Skeletal muscle satellite cell (primary cell): ENCODE measurements around the gene LPAR1.
A peak's percentile ranks its signal among the peaks of the same experiment; 100 is the strongest.

Experiments used
- H3K27me3 ChIP-seq: 2 replicates; pipeline ENCODE4 v1.7.0; 2013; ENCODE audit warnings: low read length; ENCODE audit not compliant: control insufficient read depth, insufficient read depth
- H3K36me3 ChIP-seq: 2 replicates; pipeline ENCODE4 v1.7.0; 2013; ENCODE audit warnings: mild to moderate bottlenecking, control low read depth, low read length; ENCODE audit not compliant: insufficient read depth
- H3K4me1 ChIP-seq: 2 replicates; pipeline ENCODE4 v1.7.0; 2013; ENCODE audit warnings: low read length; ENCODE audit not compliant: control insufficient read depth, insufficient read depth
- H3K4me2 ChIP-seq: 2 replicates; pipeline ENCODE4 v1.7.0; 2013; ENCODE audit warnings: mild to moderate bottlenecking, low read length
- H3K4me3 ChIP-seq: 2 replicates; pipeline ENCODE4 v1.7.0; 2013; ENCODE audit warnings: low read length
- H3K9ac ChIP-seq: 2 replicates; pipeline ENCODE4 v1.7.0; 2013; ENCODE audit warnings: mild to moderate bottlenecking, low read depth, low read length, moderate library complexity
- H3K9me3 ChIP-seq: replicated peaks from 2 replicates; pipeline ENCODE4 v1.7.0; 2013; ENCODE audit warnings: mild to moderate bottlenecking, control low read depth, low read length

The LPAR1 gene

GRCh38 chr9:110911659-110912418 is 126.4 kb downstream of the LPAR1 start:
- Histone ChIP-seq H3K4me3 (no peak overlapping the region), H3K4me1 (peaks cover 43% of the 10 kb centered on the region), H3K4me2 (peak overlapping the region; percentile 49), H3K27me3 (no peaks in the 10 kb centered on the region), H3K9me3 (peaks cover 11% of the 10 kb centered on the region), H3K9ac (peak overlapping the region; percentile 72), H3K36me3 (peaks cover 12% of the 10 kb centered on the region)

DNA sequence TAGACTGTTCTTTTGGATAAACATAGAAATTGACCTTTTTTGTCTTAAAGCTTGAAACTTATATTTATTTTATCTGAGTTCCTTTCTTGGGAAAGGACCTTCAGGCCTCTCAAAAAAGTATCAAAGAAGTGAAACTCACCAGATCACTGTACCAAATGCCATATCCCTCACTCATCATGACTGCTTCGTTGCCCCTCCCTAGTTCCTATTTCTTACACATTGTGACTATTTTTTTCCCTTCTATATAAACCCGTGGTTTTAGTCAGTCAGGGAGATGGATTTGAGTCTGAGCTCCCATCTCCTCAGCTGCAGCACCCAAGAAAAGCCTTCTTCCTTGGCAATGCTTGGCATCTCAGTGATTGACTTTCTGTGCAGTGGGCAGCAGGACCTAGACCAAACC is 129.4 kb downstream of the LPAR1 start:
- peaks cover 11% of the 10 kb centered on the region for H3K9me3 ChIP-seq
- no peak overlapping the region for H3K4me2 ChIP-seq
- peaks cover 25% of the 10 kb centered on the region for H3K36me3 ChIP-seq
- H3K4me3 ChIP-seq = no peak overlapping the region
- H3K9ac ChIP-seq = no peak overlapping the region
- H3K4me1 ChIP-seq = peaks cover 32% of the 10 kb centered on the region
- H3K27me3 ChIP-seq = no peaks in the 10 kb centered on the region

- Histone ChIP-seq H3K36me3 (peaks cover 41% of the 10 kb centered on the region), H3K27me3 (no peaks in the 10 kb centered on the region), H3K4me2 (peak overlapping the region; percentile 67), H3K9me3 (no peaks in the 10 kb centered on the region), H3K4me3 (peak overlapping the region; percentile 41), H3K4me1 (peaks cover 46% of the 10 kb centered on the region), H3K9ac (peak overlapping the region; percentile 61)
Measured at GRCh38 chr9:110900917-110901316, 137.4 kb downstream of the LPAR1 start.

GRCh38 chr9:110900456-110900855 is 137.8 kb downstream of the LPAR1 start:
- Histone ChIP-seq H3K4me1 (peaks cover 51% of the 10 kb centered on the region), H3K4me3 (peak overlapping the region; percentile 41), H3K36me3 (peaks cover 45% of the 10 kb centered on the region), H3K9me3 (no peaks in the 10 kb centered on the region), H3K9ac (peak overlapping the region; percentile 61), H3K27me3 (no peaks in the 10 kb centered on the region), H3K4me2 (peak overlapping the region; percentile 67)

DNA sequence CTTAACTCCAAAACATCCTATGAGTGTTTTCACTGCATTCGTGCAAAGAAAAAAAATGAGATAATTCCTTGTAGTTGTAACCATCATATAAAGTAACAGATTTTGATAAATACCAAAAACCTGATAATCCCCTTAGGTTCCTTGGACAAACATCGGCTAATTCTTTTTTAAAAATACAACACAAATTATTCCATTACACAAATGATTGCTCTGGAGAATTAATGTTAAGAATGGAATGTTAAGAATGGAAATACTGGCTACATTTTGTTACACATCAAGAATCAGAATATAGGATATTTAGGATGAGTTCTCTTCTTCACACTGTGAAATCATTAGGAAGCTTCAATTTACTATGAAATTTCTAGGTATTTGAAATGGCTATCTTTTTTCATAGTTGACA is 139.4 kb downstream of the LPAR1 start:
- no peak overlapping the region for H3K9ac ChIP-seq
- H3K9me3 ChIP-seq = no peaks in the 10 kb centered on the region
- peaks cover 43% of the 10 kb centered on the region for H3K36me3 ChIP-seq
- H3K4me2 ChIP-seq = no peak overlapping the region
- no peak overlapping the region for H3K4me3 ChIP-seq
- H3K27me3 ChIP-seq = no peaks in the 10 kb centered on the region
- peaks cover 58% of the 10 kb centered on the region for H3K4me1 ChIP-seq

- H3K4me1 ChIP-seq = peaks cover 58% of the 10 kb centered on the region
- H3K9me3 ChIP-seq = no peaks in the 10 kb centered on the region
- no peak overlapping the region for H3K9ac ChIP-seq
- H3K36me3 ChIP-seq = peaks cover 42% of the 10 kb centered on the region
- no peak overlapping the region for H3K4me3 ChIP-seq
- no peaks in the 10 kb centered on the region for H3K27me3 ChIP-seq
- no peak overlapping the region for H3K4me2 ChIP-seq
Measured at GRCh38 chr9:110898358-110898757, 139.9 kb downstream of the LPAR1 start.

DNA sequence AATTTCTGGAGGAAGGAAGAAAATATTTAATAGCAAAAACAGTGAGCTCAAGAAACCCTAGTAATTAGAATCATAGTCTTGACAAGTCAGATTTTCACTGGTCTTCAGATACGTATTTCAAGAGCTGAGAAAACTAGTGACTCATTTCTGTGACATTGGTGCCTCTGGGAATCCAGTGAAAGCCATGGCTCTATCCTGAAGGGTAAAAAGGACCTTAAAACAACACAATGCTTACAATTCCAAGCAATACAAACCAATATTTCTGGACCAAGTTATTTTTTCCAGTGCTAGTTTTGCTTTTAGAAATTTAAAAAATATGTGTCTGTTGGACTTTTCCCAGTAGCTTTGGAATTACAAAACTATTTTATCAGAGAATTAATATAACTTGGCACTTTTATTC is 140.3 kb downstream of the LPAR1 start:
- H3K9me3 ChIP-seq = no peaks in the 10 kb centered on the region

DNA sequence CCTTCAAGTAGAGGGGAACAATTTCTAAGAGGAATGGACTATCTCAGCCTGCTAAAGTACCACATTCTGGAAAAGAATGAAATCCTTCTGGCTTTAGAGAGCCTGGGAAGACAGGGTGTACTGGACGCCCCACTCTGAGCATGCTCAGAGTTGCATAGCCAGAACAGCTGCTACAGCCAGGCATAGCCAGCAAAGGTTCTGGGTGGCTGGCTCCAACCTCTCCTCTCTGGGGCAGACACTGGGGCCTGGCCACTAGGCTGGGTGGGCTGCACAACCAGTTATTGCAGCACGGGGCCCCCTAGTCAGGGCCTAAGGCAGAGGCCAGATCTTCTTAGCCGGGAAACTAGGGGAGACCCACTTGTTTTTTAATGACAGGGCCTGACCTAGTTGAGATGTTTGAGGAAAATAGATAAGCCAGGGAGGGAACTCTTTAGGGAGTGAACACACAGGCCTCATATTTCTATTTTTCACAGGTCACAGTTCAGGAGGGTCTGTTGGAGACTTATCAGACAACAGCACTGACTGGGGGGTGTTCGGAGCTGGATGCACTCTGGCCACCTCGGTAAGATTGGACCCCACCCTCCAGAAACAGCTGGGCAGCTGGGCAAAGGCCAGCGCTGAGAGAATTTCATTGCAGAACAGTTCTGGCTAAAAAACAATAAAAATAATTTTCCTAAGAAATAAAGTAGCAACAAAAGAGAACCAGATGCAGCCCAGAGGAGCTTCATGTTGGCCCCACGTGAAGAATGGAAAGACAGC is 142.9 kb downstream of the LPAR1 start:
- Histone ChIP-seq H3K9me3 (no peaks in the 10 kb centered on the region), H3K36me3 (peaks cover 31% of the 10 kb centered on the region), H3K27me3 (no peaks in the 10 kb centered on the region), H3K4me2 (no peak overlapping the region), H3K4me3 (no peak overlapping the region), H3K9ac (peak overlapping the region; percentile 5), H3K4me1 (peaks cover 54% of the 10 kb centered on the region)

More for the DNA sequence above, 140.3 kb downstream of the LPAR1 start:
- peaks cover 58% of the 10 kb centered on the region for H3K4me1 ChIP-seq
- H3K27me3 ChIP-seq = no peaks in the 10 kb centered on the region
- no peak overlapping the region for H3K4me2 ChIP-seq
- peaks cover 42% of the 10 kb centered on the region for H3K36me3 ChIP-seq
- no peak overlapping the region for H3K9ac ChIP-seq
- H3K4me3 ChIP-seq = no peak overlapping the region

DNA sequence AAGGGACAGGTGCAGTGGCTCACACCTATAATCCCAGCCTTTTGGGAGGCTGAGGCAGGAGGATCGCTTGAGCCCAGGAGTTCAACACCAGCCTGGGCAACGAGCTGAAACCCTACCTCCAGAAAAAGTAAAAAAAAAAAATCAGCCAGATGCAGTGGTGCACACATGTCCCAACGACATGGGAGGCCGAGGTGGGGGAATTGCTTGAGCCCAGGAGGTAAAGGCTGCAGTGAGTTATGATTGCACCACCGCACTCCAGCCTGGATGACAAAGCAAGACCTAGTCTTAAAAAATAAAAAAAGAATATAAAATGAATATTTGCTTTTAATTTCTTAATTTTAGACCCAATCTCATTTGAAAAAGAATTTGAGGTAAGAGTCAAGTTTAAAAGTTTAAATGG is 143.5 kb downstream of the LPAR1 start:
- Histone ChIP-seq H3K27me3 (no peaks in the 10 kb centered on the region), H3K9me3 (no peaks in the 10 kb centered on the region), H3K4me2 (no peak overlapping the region), H3K4me1 (peaks cover 48% of the 10 kb centered on the region), H3K9ac (no peak overlapping the region), H3K36me3 (peaks cover 31% of the 10 kb centered on the region), H3K4me3 (no peak overlapping the region)

DNA sequence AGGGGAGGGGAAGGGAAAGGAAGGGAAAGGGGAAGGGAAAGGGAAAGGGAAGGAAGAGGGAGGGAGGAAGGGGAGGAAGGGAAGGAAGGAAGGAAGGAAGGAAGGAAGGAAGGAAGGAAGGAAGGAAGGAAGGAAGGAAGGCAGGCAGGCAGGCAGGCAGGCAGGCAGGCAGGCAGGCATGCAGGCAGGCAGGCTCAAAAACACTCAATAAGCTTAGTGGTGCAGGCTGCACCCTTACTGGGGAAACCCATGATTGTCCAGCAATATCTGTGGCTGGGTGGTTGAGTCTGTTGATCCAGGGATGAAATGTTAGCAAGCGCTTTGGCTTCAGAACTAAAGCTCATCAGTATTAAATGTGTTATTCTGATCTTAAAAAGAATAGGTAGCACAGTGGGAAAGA is 145.6 kb downstream of the LPAR1 start:
- Histone ChIP-seq H3K4me3 (no peak overlapping the region), H3K27me3 (no peaks in the 10 kb centered on the region), H3K9ac (no peak overlapping the region), H3K36me3 (peaks cover 35% of the 10 kb centered on the region), H3K4me1 (peaks cover 32% of the 10 kb centered on the region), H3K9me3 (no peaks in the 10 kb centered on the region), H3K4me2 (no peak overlapping the region)

DNA sequence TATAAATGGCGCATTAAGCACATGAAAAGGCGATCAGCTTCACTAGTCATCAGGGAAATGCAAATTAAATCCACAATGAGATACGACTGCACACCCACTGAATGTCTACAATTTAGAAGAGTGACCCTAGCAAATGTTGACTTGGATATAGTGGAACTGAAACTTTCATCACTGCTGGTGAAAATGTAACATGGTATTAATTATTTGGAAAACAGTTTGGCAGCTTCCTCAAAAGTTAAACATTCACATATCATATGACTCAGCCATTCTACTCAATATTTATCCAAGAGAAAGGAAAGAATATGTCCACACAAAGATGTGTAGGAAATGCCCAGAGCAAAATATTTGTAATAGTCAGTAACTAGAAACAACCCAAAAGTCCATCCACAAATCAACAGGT is 146.5 kb downstream of the LPAR1 start:
- peaks cover 37% of the 10 kb centered on the region for H3K4me1 ChIP-seq
- peaks cover 29% of the 10 kb centered on the region for H3K36me3 ChIP-seq
- H3K4me2 ChIP-seq = no peak overlapping the region
- H3K27me3 ChIP-seq = no peaks in the 10 kb centered on the region
- H3K4me3 ChIP-seq = no peak overlapping the region
- no peaks in the 10 kb centered on the region for H3K9me3 ChIP-seq
- no peak overlapping the region for H3K9ac ChIP-seq
